SK-N-SH (cell line): ENCODE results near the gene MANEAL. TPM values are rescaled to one million over a fixed set of nuclear protein-coding genes. Genes with fewer than 3 reads are reported as not detected.

Source experiments
- CHD2 ChIP-seq: fragments of 150-350 bp; IDR thresholded peaks from 2 replicates; pipeline ENCODE4 v1.6.1; 2018; ENCODE audit warnings: low read length; ENCODE audit not compliant: partially characterized antibody
- ELF1 ChIP-seq: IDR thresholded peaks from 2 replicates; pipeline ENCODE4 v1.4.0; 2012
- EP300 ChIP-seq, 2 experiments: IDR thresholded peaks; 2 replicates each; pipeline versions ENCODE4 v1.4.0 to v1.6.1; 2012; ENCODE audit warnings: borderline replicate concordance in 1 of 2, low read depth in 1 of 2, low read length in 1 of 2
- FOSL2 ChIP-seq: IDR thresholded peaks from 2 replicates; pipeline ENCODE4 v1.4.0; 2012; ENCODE audit warnings: low read depth, mild to moderate bottlenecking, moderate library complexity, borderline replicate concordance
- FOXJ3 ChIP-seq: sonication (generic); formaldehyde crosslinking; IDR thresholded peaks from 2 replicates; pipeline ENCODE4 v1.5.1; 2020; ENCODE audit warnings: mild to moderate bottlenecking, missing genetic modification reagents
- FOXM1 ChIP-seq: IDR thresholded peaks from 2 replicates; pipeline ENCODE4 v1.4.0; 2012; ENCODE audit warnings: low read depth, mild to moderate bottlenecking
- GABPA ChIP-seq: IDR thresholded peaks from 2 replicates; pipeline ENCODE4 v1.4.0; 2012; ENCODE audit warnings: low read depth, mild to moderate bottlenecking
- JUND ChIP-seq: IDR thresholded peaks from 2 replicates; pipeline ENCODE4 v1.4.0; 2012
- MAX ChIP-seq: IDR thresholded peaks from 2 replicates; pipeline ENCODE4 v1.4.0; 2012; ENCODE audit warnings: low read depth
- MXI1 ChIP-seq: IDR thresholded peaks from 2 replicates; pipeline ENCODE4 v1.6.1; 2012; ENCODE audit warnings: mild to moderate bottlenecking, low read depth, low read length, improper control_type of control experiment
- NRF1 ChIP-seq: IDR thresholded peaks from 2 replicates; pipeline ENCODE4 v1.6.1; 2012; ENCODE audit warnings: low read depth, mild to moderate bottlenecking, low read length
- RAD21 ChIP-seq: IDR thresholded peaks from 2 replicates; pipeline ENCODE4 v1.6.1; 2012; ENCODE audit warnings: mild to moderate bottlenecking, low read length
- REST ChIP-seq: IDR thresholded peaks from 2 replicates; pipeline ENCODE4 v1.6.1; 2012; ENCODE audit warnings: mild to moderate bottlenecking, low read depth, low read length, moderate library complexity
- RXRA ChIP-seq: IDR thresholded peaks from 2 replicates; pipeline ENCODE4 v1.4.0; 2012; ENCODE audit warnings: low read depth, mild to moderate bottlenecking, borderline replicate concordance
- SIN3A ChIP-seq: IDR thresholded peaks from 2 replicates; pipeline ENCODE4 v1.6.1; 2012; ENCODE audit warnings: low read depth, mild to moderate bottlenecking, low read length, moderate library complexity, borderline replicate concordance
- SMC3 ChIP-seq: IDR thresholded peaks from 2 replicates; pipeline ENCODE4 v1.6.1; 2012; ENCODE audit warnings: low read depth, low read length, improper control_type of control experiment
- TAF1 ChIP-seq: IDR thresholded peaks from 2 replicates; pipeline ENCODE4 v1.6.1; 2012; ENCODE audit warnings: low read depth, mild to moderate bottlenecking, low read length, moderate library complexity, borderline replicate concordance
- TCF12 ChIP-seq: IDR thresholded peaks from 2 replicates; pipeline ENCODE4 v1.4.0; 2012
- TEAD4 ChIP-seq: IDR thresholded peaks from 2 replicates; pipeline ENCODE4 v1.4.0; 2012; ENCODE audit warnings: mild to moderate bottlenecking, borderline replicate concordance; ENCODE audit not compliant: insufficient read depth
- YY1 ChIP-seq: IDR thresholded peaks from 2 replicates; pipeline ENCODE4 v1.4.0; 2012; ENCODE audit warnings: low read depth, mild to moderate bottlenecking
- polyA plus RNA-seq, 3 experiments: library from polyadenylated mRNA; depleted of rRNA; stranded (reverse); fragments of >200 nt; gene quantifications; 2 replicates each; pipeline ENCODE4 v1.2.3, GENCODE V29; 2012
- TF ChIP-seq, protein P1 (sequence below): IDR thresholded peaks from 2 replicates; pipeline ENCODE4 v1.4.0; 2012; ENCODE audit warnings: low read depth, borderline replicate concordance
- TF ChIP-seq, protein P2 (sequence below): IDR thresholded peaks from 2 replicates; pipeline ENCODE4; 2012
- TF ChIP-seq, protein P3 (sequence below): fragments of 200-600 bp; sonication (generic); IDR thresholded peaks from 2 replicates; pipeline ENCODE4 v1.6.1; 2017; ENCODE audit warnings: antibody characterized with exemption, mild to moderate bottlenecking, moderate library complexity
- TF ChIP-seq, protein P4 (sequence below): fragments of 150-350 bp; IDR thresholded peaks from 2 replicates; pipeline ENCODE4 v1.6.1; 2017; ENCODE audit warnings: antibody characterized with exemption, low read length, low read depth, borderline replicate concordance

The MANEAL gene
- polyA plus RNA-seq, 1 of the 3 experiments (the other 2 are of a cell fraction): 2.7 TPM

- TF ChIP-seq, protein P1, sequence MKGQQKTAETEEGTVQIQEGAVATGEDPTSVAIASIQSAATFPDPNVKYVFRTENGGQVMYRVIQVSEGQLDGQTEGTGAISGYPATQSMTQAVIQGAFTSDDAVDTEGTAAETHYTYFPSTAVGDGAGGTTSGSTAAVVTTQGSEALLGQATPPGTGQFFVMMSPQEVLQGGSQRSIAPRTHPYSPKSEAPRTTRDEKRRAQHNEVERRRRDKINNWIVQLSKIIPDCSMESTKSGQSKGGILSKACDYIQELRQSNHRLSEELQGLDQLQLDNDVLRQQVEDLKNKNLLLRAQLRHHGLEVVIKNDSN: no peak
- TF ChIP-seq CHD2 (no peak), FOXJ3 (CRISPR knock-in tag) (no peak), JUND (0 out of 2 replicates have a peak, but pooled peaks have one; percentile 6), TAF1 (no peak), ELF1 (no peak), TCF12 (no peak; the same call in 1 of the 2 replicates), RAD21 (no peak; the same call in 1 of the 2 replicates), SIN3A (peak; percentile 70; the same call in 1 of the 2 replicates), MAX (no peak; the same call in 1 of the 2 replicates), FOSL2 (no peak), YY1 (0 out of 2 replicates have a peak, but pooled peaks have one; percentile 12), MXI1 (peak; percentile 70), EP300 (IDR thresholded peaks at IDR 0.05; ENCODE audit: borderline replicate concordance in 1 of 2, low read depth in 1 of 2, low read length in 1 of 2) (peak in 1 of 2 experiments; percentile 15; a peak in 1 of 4 replicates), RXRA (no peak), REST (no peak), SMC3 (no peak), FOXM1 (no peak), TEAD4 (no peak), NRF1 (peak; percentile 64), GABPA (no peak)
- TF ChIP-seq, protein P2, sequence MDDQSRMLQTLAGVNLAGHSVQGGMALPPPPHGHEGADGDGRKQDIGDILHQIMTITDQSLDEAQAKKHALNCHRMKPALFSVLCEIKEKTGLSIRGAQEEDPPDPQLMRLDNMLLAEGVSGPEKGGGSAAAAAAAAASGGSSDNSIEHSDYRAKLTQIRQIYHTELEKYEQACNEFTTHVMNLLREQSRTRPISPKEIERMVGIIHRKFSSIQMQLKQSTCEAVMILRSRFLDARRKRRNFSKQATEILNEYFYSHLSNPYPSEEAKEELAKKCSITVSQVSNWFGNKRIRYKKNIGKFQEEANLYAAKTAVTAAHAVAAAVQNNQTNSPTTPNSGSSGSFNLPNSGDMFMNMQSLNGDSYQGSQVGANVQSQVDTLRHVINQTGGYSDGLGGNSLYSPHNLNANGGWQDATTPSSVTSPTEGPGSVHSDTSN: peak; percentile 51
- TF ChIP-seq, protein P3, sequence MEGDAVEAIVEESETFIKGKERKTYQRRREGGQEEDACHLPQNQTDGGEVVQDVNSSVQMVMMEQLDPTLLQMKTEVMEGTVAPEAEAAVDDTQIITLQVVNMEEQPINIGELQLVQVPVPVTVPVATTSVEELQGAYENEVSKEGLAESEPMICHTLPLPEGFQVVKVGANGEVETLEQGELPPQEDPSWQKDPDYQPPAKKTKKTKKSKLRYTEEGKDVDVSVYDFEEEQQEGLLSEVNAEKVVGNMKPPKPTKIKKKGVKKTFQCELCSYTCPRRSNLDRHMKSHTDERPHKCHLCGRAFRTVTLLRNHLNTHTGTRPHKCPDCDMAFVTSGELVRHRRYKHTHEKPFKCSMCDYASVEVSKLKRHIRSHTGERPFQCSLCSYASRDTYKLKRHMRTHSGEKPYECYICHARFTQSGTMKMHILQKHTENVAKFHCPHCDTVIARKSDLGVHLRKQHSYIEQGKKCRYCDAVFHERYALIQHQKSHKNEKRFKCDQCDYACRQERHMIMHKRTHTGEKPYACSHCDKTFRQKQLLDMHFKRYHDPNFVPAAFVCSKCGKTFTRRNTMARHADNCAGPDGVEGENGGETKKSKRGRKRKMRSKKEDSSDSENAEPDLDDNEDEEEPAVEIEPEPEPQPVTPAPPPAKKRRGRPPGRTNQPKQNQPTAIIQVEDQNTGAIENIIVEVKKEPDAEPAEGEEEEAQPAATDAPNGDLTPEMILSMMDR: no peak
- TF ChIP-seq, protein P4, sequence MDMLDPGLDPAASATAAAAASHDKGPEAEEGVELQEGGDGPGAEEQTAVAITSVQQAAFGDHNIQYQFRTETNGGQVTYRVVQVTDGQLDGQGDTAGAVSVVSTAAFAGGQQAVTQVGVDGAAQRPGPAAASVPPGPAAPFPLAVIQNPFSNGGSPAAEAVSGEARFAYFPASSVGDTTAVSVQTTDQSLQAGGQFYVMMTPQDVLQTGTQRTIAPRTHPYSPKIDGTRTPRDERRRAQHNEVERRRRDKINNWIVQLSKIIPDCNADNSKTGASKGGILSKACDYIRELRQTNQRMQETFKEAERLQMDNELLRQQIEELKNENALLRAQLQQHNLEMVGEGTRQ: no peak
Measured at GRCh38 chr1:37808369-37809319, 15.0 kb downstream of the MANEAL start (continued).
